Neural progenitor cell (in vitro differentiated cells): ENCODE results near the gene QSOX2.

ENCODE experiments used
- CTCF ChIP-seq: fragments of 200-600 bp; sonication (generic); IDR thresholded peaks from 2 replicates; pipeline ENCODE4 v1.5.1; 2017; ENCODE audit warnings: antibody characterized with exemption, mild to moderate bottlenecking
- EZH2 ChIP-seq: fragments of 200-600 bp; sonication (generic); IDR thresholded peaks from 2 replicates; pipeline ENCODE4 v1.6.1; 2017; ENCODE audit warnings: antibody characterized with exemption, mild to moderate bottlenecking, moderate library complexity
- EZH2phosphoT487 ChIP-seq: fragments of 200-600 bp; sonication (generic); IDR thresholded peaks from 2 replicates; pipeline ENCODE4 v1.6.1; 2017; ENCODE audit warnings: antibody characterized with exemption

- TF ChIP-seq EZH2 (no peak), EZH2phosphoT487 (no peak), CTCF (no peak)
Observed at GRCh38 chr9:136229096-136230065, 16.2 kb downstream of the QSOX2 start.
